GM12878 (cell line): ENCODE measurements around the gene NCOA6. TPM values are rescaled to one million over a fixed set of nuclear protein-coding genes. Genes with fewer than 3 reads are reported as not detected.

ENCODE experiments used
- ASH2L ChIP-seq: fragments of 300-600, 200-600 bp; sonication (generic); IDR thresholded peaks from 2 replicates; pipeline ENCODE4 v1.6.1; 2017; ENCODE audit warnings: low read depth, mild to moderate bottlenecking, borderline replicate concordance
- ATF3 ChIP-seq: IDR thresholded peaks from 2 replicates; pipeline ENCODE4 v1.6.1; 2011; ENCODE audit warnings: low read depth, mild to moderate bottlenecking, low read length, moderate library complexity, borderline replicate concordance; ENCODE audit errors: extremely low read depth
- ATF7 ChIP-seq: fragments of 450-650 bp; IDR thresholded peaks from 2 replicates; pipeline ENCODE4 v1.6.1; 2016; ENCODE audit warnings: low read depth, mild to moderate bottlenecking
- BCL3 ChIP-seq: IDR thresholded peaks from 2 replicates; pipeline ENCODE4 v1.6.1; 2011; ENCODE audit warnings: borderline replicate concordance, low read depth, mild to moderate bottlenecking, moderate library complexity, low read length; ENCODE audit not compliant: insufficient read depth, poor library complexity, severe bottlenecking
- CUX1 ChIP-seq: IDR thresholded peaks from 2 replicates; pipeline ENCODE4 v1.6.1; 2012; ENCODE audit warnings: improper control_type of control experiment, low read depth, low read length; ENCODE audit not compliant: insufficient replicate concordance
- FOS ChIP-seq: IDR thresholded peaks from 3 replicates; pipeline ENCODE4 v1.6.1; 2011; ENCODE audit warnings: borderline replicate concordance; ENCODE audit not compliant: insufficient read length; ENCODE audit errors: extremely low read depth
- IKZF2 ChIP-seq, 2 experiments: fragments of 450-650 bp; IDR thresholded peaks; 2 replicates each; pipeline ENCODE4 v1.6.1; 2017; ENCODE audit warnings: mild to moderate bottlenecking in 2 of 2, moderate library complexity in 2 of 2
- IRF4 ChIP-seq: IDR thresholded peaks from 2 replicates; pipeline ENCODE4 v1.6.1; 2011; ENCODE audit warnings: low read depth, low read length
- LARP7 ChIP-seq: fragments of 450-650 bp; IDR thresholded peaks from 2 replicates; pipeline ENCODE4 v1.6.1; 2017; ENCODE audit warnings: mild to moderate bottlenecking
- MEF2A ChIP-seq: IDR thresholded peaks from 2 replicates; pipeline ENCODE4 v1.6.1; 2011; ENCODE audit warnings: low read depth, mild to moderate bottlenecking, low read length, moderate library complexity; ENCODE audit not compliant: insufficient read depth
- MXI1 ChIP-seq: fragments of 150-350 bp; IDR thresholded peaks from 2 replicates; pipeline ENCODE4 v1.6.1; 2011; ENCODE audit warnings: low read depth, mild to moderate bottlenecking, inconsistent platforms, low read length, improper control_type of control experiment
- NR2C2 ChIP-seq: IDR thresholded peaks from 2 replicates; pipeline ENCODE4 v1.6.1; 2011; ENCODE audit warnings: borderline replicate concordance, low read depth; ENCODE audit not compliant: control insufficient read depth, insufficient read length
- NR2F1 ChIP-seq: fragments of 450-650 bp; conservative IDR thresholded peaks from 2 replicates; pipeline ENCODE4 v1.6.1; 2017; ENCODE audit warnings: mild to moderate bottlenecking
- PBX3 ChIP-seq: IDR thresholded peaks from 2 replicates; pipeline ENCODE4 v1.6.1; 2011; ENCODE audit warnings: mild to moderate bottlenecking, low read depth, low read length, moderate library complexity; ENCODE audit not compliant: insufficient replicate concordance
- POLR2A ChIP-seq: IDR thresholded peaks from 2 replicates; pipeline ENCODE4 v1.6.1; 2011; ENCODE audit warnings: low read depth, mild to moderate bottlenecking, low read length
- RCOR1 ChIP-seq: conservative IDR thresholded peaks from 2 replicates; pipeline ENCODE4 v1.6.1; 2012; ENCODE audit warnings: low read depth, low read length, improper control_type of control experiment
- RUNX3 ChIP-seq: IDR thresholded peaks from 2 replicates; pipeline ENCODE4 v1.6.1; 2012; ENCODE audit warnings: low read length, inconsistent platforms
- SRF ChIP-seq, 2 experiments: IDR thresholded peaks; 2 replicates each; pipeline ENCODE4 v1.6.1; 2011; ENCODE audit warnings: low read depth in 2 of 2, low read length in 2 of 2, mild to moderate bottlenecking in 1 of 2, moderate library complexity in 1 of 2
- TAF1 ChIP-seq: IDR thresholded peaks from 2 replicates; pipeline ENCODE4 v1.6.1; 2011; ENCODE audit warnings: mild to moderate bottlenecking, low read depth, low read length, borderline replicate concordance
- TCF12 ChIP-seq: IDR thresholded peaks from 2 replicates; pipeline ENCODE4 v1.6.1; 2011; ENCODE audit warnings: low read depth, mild to moderate bottlenecking, low read length
- YY1 ChIP-seq: IDR thresholded peaks from 2 replicates; pipeline ENCODE4 v1.6.1; 2011; ENCODE audit warnings: low read depth, mild to moderate bottlenecking, low read length
- ZBED1 ChIP-seq: IDR thresholded peaks from 2 replicates; pipeline ENCODE4 v1.6.1; 2016; ENCODE audit warnings: borderline replicate concordance
- ZNF207 ChIP-seq: fragments of 450-650 bp; IDR thresholded peaks from 2 replicates; pipeline ENCODE4 v1.6.1; 2014; ENCODE audit warnings: antibody characterized with exemption, mild to moderate bottlenecking, borderline replicate concordance
- ZNF622 ChIP-seq: fragments of 450-650 bp; IDR thresholded peaks from 2 replicates; pipeline ENCODE4 v1.6.1; 2017; ENCODE audit warnings: mild to moderate bottlenecking, inconsistent platforms
- polyA plus RNA-seq, 11 experiments: library from polyadenylated mRNA; depleted of rRNA in 4 of 11; unstranded in 6 of 11; stranded (reverse) in 5 of 11; fragments of >200 nt; fragmentation: Nextera tagmentation in 4 of 11; fragmentation: Illumina TruSeq in 1 of 11; extraction: Ambion mirVana in 4 of 11; extraction: Trizol in 1 of 11; gene quantifications; 1 replicate in 1 of 11; 2 replicates in 10 of 11; pipeline versions ENCODE4 v1.2.1 to v1.2.3, GENCODE V29; 2011 to 2016; ENCODE audit warnings: inconsistent platforms in 2 of 11, missing spikeins in 2 of 11, low read depth in 1 of 11
- total RNA-seq, 4 experiments: library from RNA; depleted of rRNA in 3 of 4; stranded (reverse); fragments of >200 nt in 3 of 4; fragmentation: Illumina TruSeq in 1 of 4; extraction: Trizol in 1 of 4; gene quantifications; 2 replicates each; pipeline versions ENCODE4 v1.2.1 to v1.2.3, GENCODE V29; 2013 to 2021

Gene NCOA6
- total and polyA plus RNA-seq, 10 of the 15 experiments (the other 5 are each of a cell fraction or from before 2014, with no cell fraction given), result 6.1 to 20.6 (median 12.6) TPM

- TF ChIP-seq IRF4 (no peak), ZNF207 (no peak), LARP7 (no peak), ATF3 (no peak), IKZF2 (IDR thresholded peaks at IDR 0.05) (peak; percentile 74 to 76; a peak in 3 of 4 replicates), ZNF622 (no peak), POLR2A (no peak), ASH2L (no peak), MXI1 (no peak), ATF7 (peak; percentile 68; the same call in 1 of the 2 replicates), NR2C2 (no peak), NR2F1 (no peak), TCF12 (no peak), RUNX3 (peak; percentile 87), FOS (no peak), ZBED1 (peak; percentile 22; the same call in 1 of the 2 replicates), MEF2A (no peak), SRF (IDR thresholded peaks at IDR 0.05; ENCODE audit: low read depth in 2 of 2, low read length in 2 of 2) (no peak), TAF1 (no peak), BCL3 (peak; percentile 70), PBX3 (no peak), RCOR1 (no peak), YY1 (no peak), CUX1 (no peak)
Measured at GRCh38 chr20:34713194-34713943, 112.1 kb downstream of the NCOA6 start (continued).
